Stimulated activated CD4-positive, alpha-beta T cell treated with anti-CD3 and anti-CD28 coated beads, Interleukin-1b, Interleukin-23, amount 100 ng/mL, for 4 hours (primary cell): Measurements from ENCODE around the gene RPTOR.

ENCODE experiments used
- DNase-seq, 2 donors: peaks; one replicate each; pipeline ENCODE4 v3.0.0-alpha.2; 2020; ENCODE audit warnings: low read depth in 2 of 2

The RPTOR gene

DNA sequence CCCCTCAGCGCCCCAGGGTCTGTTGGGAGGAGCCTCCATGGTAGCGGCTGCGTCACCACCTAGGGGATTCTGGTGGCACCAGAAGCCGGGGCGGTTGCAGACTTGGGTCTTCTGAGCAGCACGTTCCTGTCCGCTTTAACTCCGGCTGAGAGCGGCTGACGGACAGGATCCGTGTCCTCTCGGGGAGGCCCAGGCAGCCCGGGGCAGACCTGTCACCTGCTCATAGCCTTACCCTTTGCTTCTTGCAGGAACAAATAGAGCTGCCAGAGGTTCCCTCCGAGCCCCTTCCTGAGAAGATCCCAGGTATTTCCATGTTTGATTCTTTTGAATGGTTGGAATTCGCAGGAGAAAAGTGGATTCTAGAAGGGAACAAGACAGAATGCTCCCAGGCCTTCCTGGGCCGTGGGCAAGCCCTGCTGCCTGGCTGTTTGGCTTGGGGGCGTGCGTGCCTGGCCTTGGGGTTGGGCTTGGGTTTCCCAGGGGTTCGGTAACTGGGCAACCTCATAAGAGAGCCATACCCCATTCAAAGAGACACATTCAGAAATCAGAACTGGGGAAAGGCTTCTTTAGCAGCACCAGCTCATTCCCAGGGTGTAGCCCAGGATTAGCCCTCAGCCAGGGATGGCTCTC, 453.6 kb downstream of the RPTOR start:
- DNase-seq: no peak

DNA sequence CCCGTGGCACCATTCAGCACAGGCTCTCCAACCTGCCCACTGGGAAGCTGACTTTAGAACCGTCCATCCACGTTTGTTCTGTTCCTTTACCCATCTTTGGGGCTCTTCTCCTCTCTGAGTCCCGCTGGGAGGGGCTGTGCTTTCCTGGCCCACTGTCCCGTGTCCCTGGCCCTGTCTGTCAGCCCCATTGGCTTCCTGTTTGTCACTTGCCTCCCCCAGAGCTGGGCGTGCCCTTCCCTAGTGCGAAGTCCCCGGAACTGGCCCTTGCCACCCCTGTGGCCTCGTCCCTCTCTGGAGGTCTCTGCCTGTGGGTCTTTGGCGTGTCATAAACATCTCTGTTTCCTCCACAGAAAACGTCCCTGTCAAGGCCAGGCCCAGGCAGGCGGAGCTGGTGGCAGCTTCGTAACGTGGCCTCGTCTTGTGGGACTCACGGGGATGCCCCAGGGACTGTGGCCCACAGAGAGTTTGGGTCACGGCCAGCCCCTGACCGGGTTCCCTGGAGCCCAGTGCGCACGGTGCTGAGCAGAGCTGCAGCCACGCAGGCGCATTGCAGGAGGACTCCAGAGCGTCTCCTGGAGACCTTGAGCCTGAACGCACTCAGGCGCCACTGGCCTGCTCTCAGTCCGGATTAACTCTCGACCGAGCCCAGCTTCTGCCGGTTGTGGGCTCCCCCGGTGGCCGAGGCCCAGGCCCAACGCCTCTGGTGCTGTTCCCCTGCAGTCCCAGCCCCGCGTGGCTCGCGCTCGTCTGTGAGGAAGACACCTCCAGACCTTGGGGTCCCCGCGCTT, 454.3 kb downstream of the RPTOR start:
- DNase-seq: no peak

DNA sequence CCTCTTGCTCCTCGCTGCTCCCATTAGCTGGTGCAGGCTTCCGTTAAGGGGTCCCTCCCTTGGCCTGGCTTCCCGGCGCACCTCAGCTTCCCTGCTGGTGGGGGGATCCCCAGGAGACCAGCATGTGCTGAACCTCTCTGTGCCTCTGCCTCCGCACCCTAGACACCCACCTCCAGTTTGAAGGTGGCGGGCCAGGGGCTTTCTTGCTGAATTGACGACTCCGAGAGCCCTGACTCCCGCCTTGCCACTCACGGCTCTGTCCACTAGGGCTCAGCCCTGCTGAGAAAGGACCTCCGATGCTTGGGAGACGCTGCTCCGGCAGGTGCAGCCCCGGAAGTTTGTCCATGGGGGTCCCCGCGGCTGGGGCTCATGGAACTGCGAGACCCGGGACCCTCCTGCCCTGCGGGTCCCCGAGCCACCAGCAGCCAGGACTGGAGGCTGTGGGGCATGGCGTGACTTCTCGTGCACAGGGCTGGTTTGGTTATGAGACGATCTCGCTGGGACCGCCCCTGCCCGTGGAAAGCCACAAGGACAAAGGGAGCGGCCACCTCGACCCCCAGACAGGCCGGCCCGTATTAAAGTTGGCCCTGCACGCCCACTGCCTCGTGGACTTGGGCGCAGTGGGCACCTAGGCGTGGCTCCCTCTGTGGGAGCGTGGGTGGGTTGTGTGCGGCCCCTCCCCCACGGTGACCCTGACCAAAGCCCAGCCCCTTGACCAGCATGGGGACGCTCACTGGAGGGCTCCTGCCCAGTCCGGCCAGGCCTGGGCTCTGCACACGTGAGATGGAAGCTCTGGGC, 455.1 kb downstream of the RPTOR start:
- DNase-seq: no peak

DNA sequence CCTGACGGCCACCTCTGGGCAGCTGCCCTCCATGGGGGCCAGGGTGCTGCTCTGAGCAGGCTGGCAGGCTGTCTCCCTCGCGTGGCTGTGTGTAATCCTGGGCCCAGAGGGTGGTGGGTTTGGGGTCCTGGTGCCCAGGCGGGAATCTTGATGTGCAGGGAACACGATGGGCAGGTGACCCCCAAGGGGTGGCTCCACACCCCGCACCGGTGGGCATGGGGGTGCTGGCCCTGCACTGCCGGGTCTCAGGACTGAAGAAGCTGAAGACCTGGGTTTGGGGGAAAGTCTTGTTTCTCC, 455.6 kb downstream of the RPTOR start:
- DNase-seq: no peak

DNA sequence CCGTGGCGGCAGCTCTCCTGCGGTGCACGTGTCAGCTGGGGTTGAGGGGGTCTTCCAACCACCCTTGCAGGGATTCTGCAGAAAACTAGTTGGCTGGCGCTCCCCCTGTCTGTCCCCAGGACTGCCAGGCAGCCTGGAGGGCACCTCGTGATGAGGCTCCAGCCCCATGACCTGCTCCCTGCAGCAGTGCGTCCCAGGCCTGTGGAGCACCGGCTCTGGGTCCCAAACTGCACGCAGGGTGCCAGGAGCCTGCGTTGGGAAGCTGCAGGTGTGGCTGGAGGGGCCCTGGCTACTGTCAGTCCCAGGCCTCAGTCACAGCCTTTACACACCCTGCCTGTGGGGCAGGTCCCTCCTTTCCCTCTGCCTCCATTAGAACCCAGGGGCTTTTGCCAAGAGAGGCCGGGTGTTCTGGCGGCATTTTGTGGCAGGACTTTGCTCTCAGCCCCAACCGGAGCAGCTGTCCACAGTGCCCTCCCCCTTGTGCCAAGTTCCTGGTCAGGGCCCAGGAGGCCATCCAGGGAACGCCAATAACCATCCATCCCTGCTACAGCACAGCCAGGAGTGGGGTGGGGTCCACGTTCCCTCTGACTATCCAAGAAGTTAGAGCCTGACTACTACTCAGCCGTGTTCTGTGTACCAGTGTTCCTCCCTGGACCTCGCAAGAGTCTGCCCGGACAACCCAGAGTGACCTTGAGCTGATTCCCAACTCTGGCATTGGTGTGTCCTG, 456.2 kb downstream of the RPTOR start:
- no peak for DNase-seq

DNA sequence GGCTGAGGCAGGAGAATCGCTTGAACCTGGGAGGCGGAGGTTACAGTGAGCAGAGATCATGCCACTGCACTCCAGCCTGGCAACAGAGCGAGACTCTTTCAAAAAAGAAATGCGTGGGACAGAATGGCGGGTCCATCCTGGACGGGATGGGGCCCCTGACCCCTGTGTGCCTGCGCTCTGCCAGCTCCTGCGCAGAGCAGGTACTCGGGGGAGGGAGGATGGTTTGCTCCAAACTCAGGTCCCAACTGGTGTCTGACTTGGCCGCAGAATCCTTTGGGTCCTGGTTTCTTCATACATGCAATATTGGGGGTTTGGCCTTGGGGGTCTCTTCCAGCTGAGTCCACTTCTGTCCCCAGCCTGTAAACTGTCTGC, 457.4 kb downstream of the RPTOR start:
- no peak for DNase-seq

DNA sequence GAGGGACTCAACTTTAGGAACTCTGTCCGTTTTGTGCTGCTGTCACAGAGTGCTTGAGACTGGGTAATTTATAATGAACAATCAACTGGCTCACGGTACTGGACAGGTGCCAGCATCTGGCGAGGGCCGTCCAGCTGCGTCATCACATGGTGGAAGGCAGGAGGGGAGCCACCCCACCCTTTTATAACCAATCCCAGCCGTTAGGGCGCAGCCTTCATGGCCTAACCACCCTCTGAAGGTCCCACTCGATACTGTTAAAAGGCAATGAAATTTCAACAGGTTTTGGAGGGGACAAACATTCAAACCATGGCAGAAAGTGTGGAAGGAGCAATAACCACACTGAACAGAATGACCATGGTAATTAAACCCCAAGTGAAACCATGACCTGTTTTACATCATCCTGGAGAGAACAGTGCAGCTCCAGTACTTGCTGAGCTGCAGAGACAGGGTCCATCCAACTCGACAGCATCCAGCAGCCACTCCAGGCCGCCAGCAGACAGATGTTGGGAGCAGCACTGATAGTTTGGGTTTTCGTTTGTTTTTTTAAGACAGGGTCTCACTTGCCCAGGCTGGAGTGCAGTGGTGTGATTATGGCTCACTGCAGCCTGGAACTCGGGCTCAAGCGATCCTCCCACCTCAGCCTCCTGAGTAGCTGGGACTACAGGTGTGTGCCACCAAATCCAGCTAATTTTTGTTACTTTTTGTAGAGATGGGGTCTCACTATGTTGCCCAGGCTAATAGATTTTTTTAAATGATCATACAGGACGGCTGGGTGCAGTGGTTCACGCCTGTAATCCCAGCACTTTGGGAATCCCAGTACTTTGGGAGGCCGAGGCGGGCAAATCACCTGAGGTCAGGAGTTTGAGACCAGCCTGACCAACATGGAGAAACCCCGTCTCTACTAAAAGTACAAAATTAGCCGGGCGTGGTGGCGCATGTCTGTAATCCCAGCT, 458.0 kb downstream of the RPTOR start:
- DNase-seq: no peak

DNA sequence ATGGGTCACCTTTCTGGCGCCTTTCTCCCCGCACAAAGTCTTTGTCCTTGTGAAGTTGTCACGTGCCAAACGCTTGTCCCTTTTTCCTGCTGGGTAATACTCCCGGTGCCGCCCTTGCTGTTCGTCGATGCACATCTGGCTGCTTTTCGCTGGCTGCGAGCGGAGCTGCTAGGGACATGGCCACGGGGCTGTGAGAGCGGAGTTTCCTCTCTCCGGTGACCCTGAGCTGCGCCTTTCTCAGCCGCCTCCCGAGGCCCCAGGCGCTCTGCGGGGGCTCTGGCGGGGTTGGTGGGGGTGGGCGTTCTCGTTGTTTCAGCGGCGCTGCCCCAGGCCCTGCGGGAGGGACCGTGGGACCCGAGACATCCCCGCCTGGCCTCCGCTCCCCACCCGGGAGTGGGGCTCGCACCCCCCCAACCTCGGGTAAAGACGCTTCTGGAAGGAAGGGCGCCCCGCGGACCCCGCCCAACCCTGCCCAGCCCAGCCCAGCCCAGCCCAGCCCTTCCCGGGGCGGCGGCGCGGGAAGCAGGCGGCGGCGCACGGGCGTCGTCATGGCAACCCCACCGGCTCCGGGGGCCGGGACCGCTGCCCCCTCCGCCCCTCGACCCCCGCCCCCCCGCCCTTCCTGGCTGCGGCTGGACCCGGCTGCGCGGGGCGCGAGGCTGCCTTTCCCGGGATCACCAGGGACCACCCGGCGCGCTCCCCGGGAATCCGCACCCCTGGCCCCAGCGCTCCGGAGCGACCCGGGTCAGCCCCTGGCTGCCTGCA, 459.3 kb downstream of the RPTOR start:
- no peak for DNase-seq

DNA sequence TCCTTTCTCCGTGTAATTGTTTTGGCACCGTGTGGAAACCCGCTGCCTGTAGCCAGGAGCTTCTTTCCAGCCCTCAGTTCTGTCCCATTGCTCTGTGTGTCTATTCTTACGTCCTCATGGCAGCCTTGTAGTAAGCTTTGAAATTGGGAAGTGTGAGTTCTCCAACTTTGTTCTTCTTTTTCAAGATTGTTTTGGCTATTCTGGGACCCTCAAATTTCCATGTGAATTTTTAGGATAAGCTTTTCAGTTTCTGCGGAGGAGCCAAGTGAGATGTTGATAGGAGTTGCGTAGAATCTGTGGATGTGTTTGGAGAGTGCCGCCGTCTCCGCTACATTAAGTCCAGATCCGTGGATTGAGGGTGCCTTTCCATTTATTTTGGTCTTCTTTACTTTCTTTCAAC, 462.3 kb downstream of the RPTOR start:
- no peak for DNase-seq

DNA sequence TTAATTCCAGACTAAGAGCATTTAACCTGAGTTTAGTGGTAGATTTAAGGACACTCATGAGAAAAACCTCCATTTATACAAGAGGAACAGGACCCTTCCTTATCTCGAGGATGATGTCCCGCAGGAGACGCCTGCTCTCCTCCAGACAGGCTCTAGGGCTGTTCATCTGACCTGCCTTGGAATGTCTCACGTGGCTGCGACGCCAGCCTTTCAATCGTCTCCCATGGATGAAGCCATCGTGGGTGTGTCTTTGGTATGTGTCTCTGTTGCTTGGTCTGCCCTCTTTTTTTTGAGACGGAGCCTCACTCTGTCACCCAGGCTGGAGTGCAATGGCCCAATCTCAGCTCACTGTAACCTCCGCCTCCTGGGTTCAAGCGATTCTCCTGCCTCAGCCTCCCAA, 463.5 kb downstream of the RPTOR start:
- no peak for DNase-seq

DNA sequence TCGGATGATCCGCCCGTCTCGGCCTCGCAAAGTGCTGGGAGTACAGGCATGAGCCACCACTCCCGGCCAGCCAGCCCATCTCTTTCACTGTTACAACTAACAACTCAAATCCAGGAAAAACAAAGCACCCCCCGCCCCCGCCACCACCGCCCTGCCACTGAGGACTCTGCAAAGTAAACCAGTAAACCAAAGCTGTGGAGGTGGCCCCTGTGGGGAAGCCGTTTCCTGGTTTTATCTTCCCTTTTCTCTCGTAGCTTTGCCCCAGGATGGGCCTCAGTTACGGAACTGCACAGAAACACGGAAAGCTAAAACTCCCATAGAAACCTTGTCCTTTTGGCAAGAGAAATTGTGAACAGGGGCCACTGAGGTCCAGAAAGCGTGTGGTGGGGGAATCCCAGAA, 464.5 kb downstream of the RPTOR start:
- no peak for DNase-seq

DNA sequence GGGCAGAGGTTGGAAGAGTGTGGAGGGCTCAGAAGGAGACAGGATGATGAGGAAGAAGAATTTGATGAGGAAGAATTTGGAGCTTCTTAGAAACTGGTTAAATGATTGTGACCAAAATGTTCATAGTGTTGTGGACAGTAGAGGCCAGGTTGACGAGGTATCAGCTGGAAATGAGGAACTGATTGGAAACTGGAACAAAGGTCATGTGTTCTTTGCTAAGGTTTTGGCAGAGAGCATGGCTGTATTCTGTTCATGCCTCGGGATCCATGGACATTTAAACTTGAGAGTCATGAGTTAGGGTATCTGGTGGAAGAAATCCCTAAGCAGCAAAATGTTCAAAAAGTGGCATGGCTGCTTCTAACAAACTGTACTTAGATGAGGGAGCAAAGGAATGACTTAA, 466.3 kb downstream of the RPTOR start:
- DNase-seq: no peak

DNA sequence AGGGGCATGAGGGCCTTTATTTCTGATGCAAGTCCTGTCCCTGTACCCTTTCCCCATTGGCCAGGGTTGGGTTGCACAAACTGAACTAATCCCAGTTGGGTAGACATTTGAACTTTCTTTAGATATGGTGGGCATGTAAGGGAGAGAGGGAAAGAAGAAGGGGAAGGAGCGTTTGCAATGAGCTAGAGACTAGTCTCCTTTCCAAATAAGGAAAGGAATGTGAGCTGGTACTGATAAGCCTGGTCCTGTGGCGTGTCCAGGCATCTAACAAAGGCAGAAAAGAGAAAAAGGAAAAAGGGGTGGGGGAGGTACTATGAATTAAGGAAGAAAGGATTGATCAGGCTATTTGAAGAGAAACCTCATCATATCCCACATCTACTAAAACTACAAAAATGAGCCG, 467.3 kb downstream of the RPTOR start:
- no peak for DNase-seq

DNA sequence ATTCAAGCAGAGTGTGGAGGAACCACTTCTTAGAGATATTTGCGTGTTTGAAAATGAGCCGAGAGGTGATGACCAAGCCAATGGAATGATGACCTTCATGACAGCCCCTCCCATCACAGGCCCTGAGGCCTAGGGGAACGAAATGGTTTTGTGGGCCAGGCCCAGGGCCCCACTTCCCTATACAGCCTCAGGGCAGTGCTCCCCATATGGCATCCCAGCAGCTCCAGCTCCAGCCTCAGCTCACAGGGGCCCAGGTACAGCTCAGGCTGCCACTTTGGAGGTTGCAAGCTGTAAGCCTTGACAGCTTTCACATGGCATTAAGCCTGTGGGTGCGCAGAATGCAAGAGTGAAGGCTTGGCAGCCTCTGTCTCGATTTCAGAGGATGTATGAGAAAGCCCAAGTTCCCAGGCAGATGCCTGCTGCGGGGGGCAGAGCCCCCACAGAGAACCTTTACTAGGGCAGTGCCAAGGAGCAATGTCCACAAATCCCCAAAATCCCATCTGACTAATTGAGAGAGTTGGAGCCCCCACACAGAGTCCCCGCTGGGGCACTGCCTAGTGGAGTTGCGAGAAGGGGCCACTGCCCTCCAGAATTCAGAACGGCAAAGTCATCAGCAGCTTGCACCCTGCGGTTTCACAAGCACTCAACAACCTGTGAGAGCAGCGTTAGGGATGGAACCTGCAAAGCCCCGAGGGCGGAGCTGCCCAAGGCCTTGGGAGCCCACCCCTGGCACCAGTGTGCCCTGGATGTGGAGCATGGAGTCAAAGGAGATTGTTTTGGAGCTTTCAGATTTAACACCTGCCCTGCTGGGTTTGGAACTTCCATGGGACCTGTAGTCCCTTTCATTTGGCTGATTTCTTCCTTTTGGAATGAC, 468.2 kb downstream of the RPTOR start:
- no peak for DNase-seq

DNA sequence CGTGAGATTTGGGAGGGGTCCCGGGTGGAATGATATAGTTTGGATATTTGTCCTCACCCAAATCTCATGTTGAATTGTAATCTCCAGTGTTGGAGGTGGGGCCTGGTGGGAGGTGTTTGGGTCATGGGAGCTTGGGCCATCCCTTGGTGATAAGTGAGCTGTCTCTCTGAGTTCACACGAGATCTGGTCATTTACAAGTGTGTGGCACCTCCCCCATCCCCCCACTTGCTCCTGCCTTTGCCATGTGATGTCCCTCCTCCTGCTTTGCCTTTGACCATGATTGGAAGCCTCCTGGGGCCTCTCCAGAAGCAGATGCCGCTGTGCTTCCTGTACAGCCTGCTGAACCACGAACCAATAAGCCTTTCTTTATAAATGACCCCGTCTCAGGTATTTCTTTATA, 469.0 kb downstream of the RPTOR start:
- DNase-seq: no peak

DNA sequence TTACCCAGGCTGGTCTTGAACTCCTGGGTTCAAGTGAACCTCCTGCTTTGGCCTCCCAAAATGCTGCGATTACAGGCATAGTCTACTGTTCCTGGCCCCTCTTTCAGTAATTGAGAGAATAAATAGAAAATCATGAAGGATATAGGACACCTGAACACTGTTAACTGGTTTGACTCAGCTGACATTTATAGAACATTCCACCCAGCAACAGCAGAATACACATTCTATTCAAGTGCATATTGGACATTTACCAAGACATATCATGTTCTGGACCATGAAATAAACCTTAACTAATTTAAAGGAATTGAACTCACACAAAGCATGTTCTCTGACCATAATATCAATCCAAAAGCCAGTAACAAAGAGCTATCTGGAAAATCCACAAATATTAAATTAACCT, 470.5 kb downstream of the RPTOR start:
- no peak for DNase-seq
